Esophagus squamous epithelium (tissue), 4 donors: ENCODE data around the gene FBP1.

Source experiments
- CTCF ChIP-seq, 6 experiments: fragments of 450-650 bp in 4 of 6; fragments of 200-600 bp in 2 of 6; sonication (generic) in 2 of 6; IDR thresholded peaks; one replicate each; pipeline ENCODE4 v1.5.1; 2016 to 2019; ENCODE audit warnings: antibody characterized with exemption in 6 of 6, mild to moderate bottlenecking in 4 of 6, moderate library complexity in 4 of 6
- POLR2A ChIP-seq, 4 donors: fragments of 450-650 bp; IDR thresholded peaks; one replicate each; pipeline ENCODE4 v1.6.1; 2017; ENCODE audit warnings: antibody characterized with exemption in 4 of 4, mild to moderate bottlenecking in 4 of 4, moderate library complexity in 3 of 4

GRCh38 chr9:94610181-94610606, 29.1 kb downstream of the FBP1 start:
- no peak for TF ChIP-seq CTCF (IDR thresholded peaks at IDR 0.05)
- no peak for TF ChIP-seq POLR2A (IDR thresholded peaks at IDR 0.05)
